8988T (cell line): ENCODE measurements around the gene NEK7.
"Not testable (repeated sequence)": the region's sequence is repeated elsewhere in the genome, so short reads cannot be mapped to it uniquely, and the experiment has no call there.

Experiments
- DNase-seq: peaks from one replicate; pipeline ENCODE4 v3.0.0; 2011

Gene NEK7

GRCh38 chr1:198298640-198299039 is 141.8 kb downstream of the NEK7 start:
- no peak for DNase-seq

GRCh38 chr1:198300451-198300850 is 143.7 kb downstream of the NEK7 start:
- no peak for DNase-seq

GRCh38 chr1:198304431-198304830 is 147.6 kb downstream of the NEK7 start:
- no peak for DNase-seq

GRCh38 chr1:198314817-198315216 is 158.0 kb downstream of the NEK7 start:
- DNase-seq = not testable (repeated sequence)

- DNase-seq = not testable (repeated sequence)
These were observed 158.5 kb downstream of the NEK7 start for GRCh38 chr1:198315331-198315730.

GRCh38 chr1:198316546-198317100 is 159.8 kb downstream of the NEK7 start:
- no peak for DNase-seq

- DNase-seq = no peak
These were observed 161.3 kb downstream of the NEK7 start for GRCh38 chr1:198318085-198318484.

GRCh38 chr1:198320759-198321158 is 164.0 kb downstream of the NEK7 start:
- no peak for DNase-seq

GRCh38 chr1:198326232-198326631 is 169.4 kb downstream of the NEK7 start:
- no peak for DNase-seq

GRCh38 chr1:198326915-198327314 is 170.1 kb downstream of the NEK7 start:
- DNase-seq = no peak

GRCh38 chr1:198328458-198329032 is 171.7 kb downstream of the NEK7 start:
- no peak for DNase-seq

- DNase-seq = no peak
These were observed 174.3 kb downstream of the NEK7 start for GRCh38 chr1:198330982-198331615.

- no peak for DNase-seq
These were observed 176.9 kb downstream of the NEK7 start for GRCh38 chr1:198333744-198334143.

GRCh38 chr1:198335663-198336062 is 178.9 kb downstream of the NEK7 start:
- DNase-seq = no peak

GRCh38 chr1:198337886-198338285 is 181.1 kb downstream of the NEK7 start:
- DNase-seq = no peak

- no peak for DNase-seq
These were observed 183.3 kb downstream of the NEK7 start for GRCh38 chr1:198340139-198340538.

- DNase-seq = no peak
These were observed 189.4 kb downstream of the NEK7 start for GRCh38 chr1:198346178-198346577.

- DNase-seq = no peak
These were observed 193.7 kb downstream of the NEK7 start for GRCh38 chr1:198350456-198350855.

GRCh38 chr1:198352975-198353695 is 196.3 kb downstream of the NEK7 start:
- no peak for DNase-seq

GRCh38 chr1:198357937-198358336 is 201.1 kb downstream of the NEK7 start:
- no peak for DNase-seq

- DNase-seq = no peak
These were observed 202.3 kb downstream of the NEK7 start for GRCh38 chr1:198359024-198359653.

GRCh38 chr1:198360208-198360729 is 203.5 kb downstream of the NEK7 start:
- DNase-seq = no peak

- no peak for DNase-seq
These were observed 204.5 kb downstream of the NEK7 start for GRCh38 chr1:198361237-198361767.
